Body of pancreas (tissue), 4 donors: Measurements from ENCODE around the gene ZNF441.

Experiments
- CTCF ChIP-seq, 7 experiments: fragments of 450-650 bp in 4 of 7; fragments of 200-600 bp in 3 of 7; sonication (generic) in 3 of 7; IDR thresholded peaks; one replicate each; pipeline ENCODE4 v1.5.1; 2016 to 2019; ENCODE audit warnings: antibody characterized with exemption in 7 of 7
- POLR2A ChIP-seq, 3 donors: fragments of 450-650 bp; IDR thresholded peaks; one replicate each; pipeline ENCODE4 v1.6.1; 2016; ENCODE audit warnings: antibody characterized with exemption in 3 of 3, mild to moderate bottlenecking in 2 of 3

GRCh38 chr19:11729586-11729985 lies 37.2 kb upstream of the ZNF441 start:
- no peak for TF ChIP-seq CTCF (IDR thresholded peaks at IDR 0.05)
- no peak for TF ChIP-seq POLR2A (IDR thresholded peaks at IDR 0.05)
